ENCODE data around the gene TFPT. TPM values are rescaled to one million over a fixed set of nuclear protein-coding genes. Genes with fewer than 3 reads are reported as not detected.

TFPT gene
- total RNA-seq, 1 donor from 2014 or later = 6.1 TPM

GRCh38 chr19:54123682-54124081 lies 8.2 kb upstream of the TFPT start:
- Histone ChIP-seq H3K27me3 (ENCODE audit: control insufficient read depth, insufficient read depth, low read length) (no peaks in the 10 kb centered on the region), H3K4me3 (ENCODE audit: low read depth, low read length) (no peak overlapping the region), H3K36me3 (ENCODE audit: control insufficient read depth, insufficient read depth, low read length) (peaks cover 27% of the 10 kb centered on the region)
- DNase-seq (ENCODE audit: low read depth) (no peak), FAIRE-seq (no peak)
- no peak for TF ChIP-seq CTCF (IDR thresholded peaks at IDR 0.05; ENCODE audit: insufficient read depth, low read length, severe bottlenecking)

GRCh38 chr19:54121259-54121658 lies 5.8 kb upstream of the TFPT start:
- no peak for TF ChIP-seq CTCF (IDR thresholded peaks at IDR 0.05; ENCODE audit: insufficient read depth, low read length, severe bottlenecking)
- no peak overlapping the region for H3K4me3 ChIP-seq (ENCODE audit: low read depth, low read length)
- H3K27me3 ChIP-seq (ENCODE audit: control insufficient read depth, insufficient read depth, low read length) = no peaks in the 10 kb centered on the region
- DNase-seq (ENCODE audit: low read depth) (no peak), FAIRE-seq (no peak)
- H3K36me3 ChIP-seq (ENCODE audit: control insufficient read depth, insufficient read depth, low read length) = peaks cover 27% of the 10 kb centered on the region

GRCh38 chr19:54114340-54115108 lies 933 bp downstream of the TFPT start:
- no peak for TF ChIP-seq CTCF (IDR thresholded peaks at IDR 0.05; ENCODE audit: insufficient read depth, low read length, severe bottlenecking)
- no peak for FAIRE-seq

GRCh38 chr19:54109651-54110050 lies 5.8 kb downstream of the TFPT start:
- DNase-seq (ENCODE audit: low read depth) = no peak
- TF ChIP-seq CTCF (IDR thresholded peaks at IDR 0.05; ENCODE audit: insufficient read depth, low read length, severe bottlenecking) = no peak
- no peak for FAIRE-seq
- Histone ChIP-seq H3K36me3 (ENCODE audit: control insufficient read depth, insufficient read depth, low read length) (peaks cover 20% of the 10 kb centered on the region), H3K4me3 (ENCODE audit: low read depth, low read length) (no peak overlapping the region), H3K27me3 (ENCODE audit: control insufficient read depth, insufficient read depth, low read length) (no peaks in the 10 kb centered on the region)

More at GRCh38 chr19:54114340-54115108, 933 bp downstream of the TFPT start:
- peaks cover 13% of the 10 kb centered on the region for H3K36me3 ChIP-seq (ENCODE audit: control insufficient read depth, insufficient read depth, low read length)
- peak overlapping the region; percentile 45 for H3K4me3 ChIP-seq (ENCODE audit: low read depth, low read length)
- H3K27me3 ChIP-seq (ENCODE audit: control insufficient read depth, insufficient read depth, low read length) = no peaks in the 10 kb centered on the region
- DNase-seq (ENCODE audit: low read depth) = peak; percentile 15

GRCh38 chr19:54108496-54108895 lies 7.0 kb downstream of the TFPT start:
- TF ChIP-seq CTCF (IDR thresholded peaks at IDR 0.05; ENCODE audit: insufficient read depth, low read length, severe bottlenecking) = no peak
- Histone ChIP-seq H3K36me3 (ENCODE audit: control insufficient read depth, insufficient read depth, low read length) (peaks cover 18% of the 10 kb centered on the region), H3K4me3 (ENCODE audit: low read depth, low read length) (no peak overlapping the region), H3K27me3 (ENCODE audit: control insufficient read depth, insufficient read depth, low read length) (no peaks in the 10 kb centered on the region)
- no peak for DNase-seq (ENCODE audit: low read depth)
- FAIRE-seq = no peak

All from bronchial epithelial cell (primary cell).